HCT116 (cell line): ENCODE data around the gene SPEN. TPM values are rescaled to one million over a fixed set of nuclear protein-coding genes. Genes with fewer than 3 reads are reported as not detected.
"Not testable (repeated sequence)": the region's sequence is repeated elsewhere in the genome, so short reads cannot be mapped to it uniquely, and the experiment has no call there.

Source experiments
- ATAC-seq: fragments of 200-7000 bp; cut with Tn5 transposase; 2 replicates; pipeline ENCODE4 v1.9.1; 2020; ENCODE audit warnings: mild to moderate bottlenecking, moderate library complexity
- BruUV-seq: library from RNA; stranded (reverse); fragments of 400-500 nt; replicated peaks from 2 replicates; lab custom pipeline; 2021; lab: Mats Ljungman, UMichigan
- CTCF ChIA-PET: fragments of 300-600 bp; sonication (Branson Sonifier 250); formaldehyde crosslinking; loops from one replicate; lab custom pipeline; 2021; ENCODE audit warnings: antibody characterized with exemption; lab: Charles Lee
- POLR2A ChIA-PET: fragments of 300-600, 350-600 bp; sonication (Branson Sonifier 250); formaldehyde crosslinking; loops from one replicate; lab custom pipeline; 2021; ENCODE audit warnings: antibody characterized with exemption; lab: Charles Lee
- RAD21 ChIA-PET, 2 experiments: fragments of 300-600 bp; sonication (Branson Sonifier 250); formaldehyde crosslinking; loops; one replicate each; lab custom pipeline; 2023; ENCODE audit warnings: low total read pairs in 2 of 2; ENCODE audit not compliant: uncharacterized antibody in 2 of 2, unreplicated experiment in 2 of 2, low non-redundant PET in 1 of 2; lab: Charles Lee
- DNase-seq: peaks from one replicate; pipeline ENCODE4 v3.0.0-alpha.2; 2010; ENCODE audit warnings: low read depth, low spot score
- H2AFZ ChIP-seq: fragments of 200-600 bp; shearing (Covaris generic), sonication (generic); 2 replicates; pipeline ENCODE4 v1.6.1; 2017; ENCODE audit warnings: low read depth, mixed run types, mixed read lengths, antibody characterized with exemption, low read length; ENCODE audit not compliant: poor library complexity, severe bottlenecking
- H3K27ac ChIP-seq: 2 replicates; pipeline ENCODE4 v1.5.1; 2012; ENCODE audit warnings: low read depth, low read length
- H3K27me3 ChIP-seq: fragments of 200-600 bp; sonication (generic); 2 replicates; pipeline ENCODE4 v1.6.1; 2016; ENCODE audit warnings: mixed run types, low read length, mixed read lengths; ENCODE audit not compliant: insufficient read depth
- H3K36me3 ChIP-seq, 2 experiments: fragments of 200-500 bp in 1 of 2; fragments of 200-600 bp in 1 of 2; sonication (Bioruptor generic) in 1 of 2; sonication (generic) in 1 of 2; 2 replicates each; pipeline versions ENCODE4 v1.5.1 to v1.6.1; 2014 to 2016; ENCODE audit warnings: low read length in 2 of 2, inconsistent platforms in 1 of 2, mixed read lengths in 1 of 2, mixed run types in 1 of 2; ENCODE audit not compliant: insufficient read depth in 2 of 2, control insufficient read depth in 1 of 2
- H3K4me1 ChIP-seq, 2 experiments: fragments of 200-600 bp in 1 of 2; sonication (generic) in 1 of 2; 2 replicates each; pipeline versions ENCODE4 v1.5.1 to v1.6.1; 2012 to 2017; ENCODE audit warnings: low read length in 2 of 2, inconsistent platforms in 1 of 2, mild to moderate bottlenecking in 1 of 2, mixed read lengths in 1 of 2, mixed run types in 1 of 2, moderate library complexity in 1 of 2; ENCODE audit not compliant: insufficient read depth in 2 of 2, control insufficient read depth in 1 of 2
- H3K4me2 ChIP-seq: fragments of 200-600 bp; sonication (generic); 2 replicates; pipeline ENCODE4 v1.6.1; 2017; ENCODE audit warnings: mixed run types, low read length, mixed read lengths
- H3K4me3 ChIP-seq, 2 experiments: fragments of 200-600 bp in 1 of 2; sonication (generic) in 1 of 2; replicated peaks in 1 of 2; 2 replicates each; pipeline ENCODE4 v1.5.1; 2011 to 2016; ENCODE audit warnings: low read length in 2 of 2, control low read depth in 1 of 2, low read depth in 1 of 2, mild to moderate bottlenecking in 1 of 2, mixed read lengths in 1 of 2, mixed run types in 1 of 2
- H3K79me2 ChIP-seq: fragments of 200-600 bp; sonication (generic); 2 replicates; pipeline ENCODE4 v1.6.1; 2017; ENCODE audit warnings: mild to moderate bottlenecking, mixed run types, low read length, moderate library complexity, mixed read lengths; ENCODE audit not compliant: insufficient read depth
- H3K9ac ChIP-seq: fragments of 200-600 bp; sonication (generic); 2 replicates; pipeline ENCODE4 v1.6.1; 2016; ENCODE audit warnings: low read length, mixed read lengths
- H3K9me2 ChIP-seq: fragments of 200-600 bp; sonication (generic), shearing (Covaris generic); 2 replicates; pipeline ENCODE4 v1.6.1; 2017; ENCODE audit warnings: mixed run types, mild to moderate bottlenecking, moderate library complexity; ENCODE audit not compliant: insufficient read depth
- H3K9me3 ChIP-seq, 2 experiments: fragments of 200-500 bp in 1 of 2; fragments of 200-600 bp in 1 of 2; sonication (Bioruptor generic) in 1 of 2; sonication (generic) in 1 of 2; 2 replicates each; pipeline ENCODE4 v1.6.1; 2014 to 2017; ENCODE audit warnings: low read length in 2 of 2, mixed read lengths in 2 of 2, inconsistent platforms in 1 of 2, low read depth in 1 of 2, mild to moderate bottlenecking in 1 of 2, mixed run types in 1 of 2, moderate library complexity in 1 of 2; ENCODE audit not compliant: control insufficient read depth in 1 of 2, insufficient read depth in 1 of 2
- H4K20me1 ChIP-seq: fragments of 200-600 bp; sonication (generic), shearing (Covaris generic); 2 replicates; pipeline ENCODE4 v1.6.1; 2017; ENCODE audit warnings: mixed run types, mild to moderate bottlenecking, moderate library complexity; ENCODE audit not compliant: insufficient read depth
- CBX3 ChIP-seq: IDR thresholded peaks from 2 replicates; pipeline ENCODE4 v1.6.1; 2012; ENCODE audit warnings: low read depth
- CEBPB ChIP-seq: IDR thresholded peaks from 2 replicates; pipeline ENCODE4 v1.6.1; 2012; ENCODE audit warnings: low read depth
- ELF1 ChIP-seq: IDR thresholded peaks from 2 replicates; pipeline ENCODE4 v1.6.1; 2012; ENCODE audit warnings: low read depth, borderline replicate concordance
- JUND ChIP-seq: IDR thresholded peaks from 2 replicates; pipeline ENCODE4 v1.6.1; 2012
- POLR2A ChIP-seq: IDR thresholded peaks from 2 replicates; pipeline ENCODE4 v1.7.0; 2011; ENCODE audit warnings: borderline replicate concordance; ENCODE audit not compliant: insufficient read depth, insufficient read length; ENCODE audit errors: extremely low read depth
- SIN3A ChIP-seq: IDR thresholded peaks from 2 replicates; pipeline ENCODE4 v1.6.1; 2012; ENCODE audit warnings: low read depth
- SP1 ChIP-seq: IDR thresholded peaks from 2 replicates; pipeline ENCODE4 v1.6.1; 2012; ENCODE audit warnings: low read depth
- SRF ChIP-seq: IDR thresholded peaks from 2 replicates; pipeline ENCODE4 v1.6.1; 2012; ENCODE audit warnings: low read depth
- YY1 ChIP-seq: IDR thresholded peaks from 2 replicates; pipeline ENCODE4 v1.6.1; 2011; ENCODE audit warnings: low read length, low read depth, moderate library complexity, mild to moderate bottlenecking; ENCODE audit not compliant: insufficient replicate concordance; ENCODE audit errors: extremely low read depth
- ZBTB33 ChIP-seq: IDR thresholded peaks from 2 replicates; pipeline ENCODE4 v1.6.1; 2011; ENCODE audit warnings: mild to moderate bottlenecking, low read length, moderate library complexity; ENCODE audit not compliant: insufficient replicate concordance; ENCODE audit errors: extremely low read depth
- ZFX ChIP-seq: fragments of 450-650 bp; IDR thresholded peaks from 2 replicates; pipeline ENCODE4 v1.6.1; 2017
- ZNF274 ChIP-seq: fragments of 200-500 bp; sonication (Bioruptor generic); IDR thresholded peaks from 2 replicates; pipeline ENCODE4 v1.6.1; 2014; ENCODE audit warnings: mild to moderate bottlenecking, low read depth, low read length, inconsistent platforms
- intact Hi-C: fragments of 100-400 bp; cut with micrococcal nuclease; formaldehyde crosslinking; loops from 2 replicates; pipeline ENCODE4 v1.10.0; 2022
- total RNA-seq: library from RNA; stranded (reverse); gene quantifications from one replicate; pipeline ENCODE4 v1.2.1, GENCODE V29; 2021; ENCODE audit not compliant: unreplicated experiment
- TF ChIP-seq, protein P1 (sequence below): IDR thresholded peaks from 2 replicates; pipeline ENCODE4 v1.6.1; 2012; ENCODE audit warnings: low read depth

Gene SPEN
- total RNA-seq, 1 experiment from 2014 or later, result 58.6 TPM

DNA sequence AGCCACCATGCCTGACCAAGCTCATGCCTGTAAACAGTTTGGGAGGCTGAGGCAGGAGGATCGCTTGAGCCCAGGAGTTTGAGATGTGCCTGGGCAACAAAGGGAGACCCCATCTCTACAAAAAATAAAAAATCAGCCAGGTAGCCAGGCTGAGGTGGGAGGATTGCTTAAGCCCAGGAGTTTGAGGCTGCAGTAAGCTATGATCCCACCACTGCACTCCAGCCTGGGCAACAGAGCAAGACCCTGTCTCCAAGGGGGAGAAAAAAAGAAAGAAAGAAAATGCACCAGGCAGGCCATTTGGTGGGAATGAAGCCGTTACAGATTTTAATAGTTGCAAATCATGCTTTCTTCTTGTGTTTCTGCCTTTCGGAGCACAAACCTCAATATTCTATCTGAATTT is 66.1 kb downstream of the SPEN start:
- intact Hi-C loops, BruUV-seq, ATAC-seq, H3K9me2 ChIP-seq, H2AFZ ChIP-seq, H3K4me3 ChIP-seq, H3K27ac ChIP-seq, POLR2A ChIA-PET, DNase-seq, H3K9ac ChIP-seq, H3K27me3 ChIP-seq, H3K9me3 ChIP-seq, H3K4me2 ChIP-seq: not testable (repeated sequence)
- RAD21 ChIA-PET, result interaction anchor here in 1 of 2 experiments (0.6 kb wide), 1 partner anchor 122 kb away, joined by 3 read pairs; no protein-coding TSS in a partner anchor
- CTCF ChIA-PET, result interaction anchor here (1.8 kb wide), 1 partner anchor 122 kb away, joined by 5 read pairs; no protein-coding TSS in a partner anchor
- peaks cover 14% of the 10 kb centered on the region; the same call in 1 of the 2 replicates for H4K20me1 ChIP-seq
- H3K36me3 ChIP-seq, result peaks cover 20 to 28% of the 10 kb centered on the region in 2 experiments
- H3K79me2 ChIP-seq, result peaks cover 94% of the 10 kb centered on the region
- peaks cover 0 to 15% of the 10 kb centered on the region in 2 experiments; a peak in 2 of 4 replicates for H3K4me1 ChIP-seq

GRCh38 chr1:15915991-15916390 is 68.5 kb downstream of the SPEN start:
- BruUV-seq, result no TSS peak
- peaks cover 93% of the 10 kb centered on the region for H3K79me2 ChIP-seq
- H4K20me1 ChIP-seq, result peaks cover 18% of the 10 kb centered on the region; the same call in 1 of the 2 replicates
- ATAC-seq, result no peak
- no peaks in the 10 kb centered on the region for H3K9me2 ChIP-seq
- H3K4me1 ChIP-seq, result peaks cover 0 to 24% of the 10 kb centered on the region in 2 experiments; a peak in 2 of 4 replicates
- no peak overlapping the region for H3K4me3 ChIP-seq
- POLR2A ChIA-PET, result interaction anchor here (1.2 kb wide), 1 partner anchor 69 kb away, joined by 3 read pairs; the partner anchor contains the start of gene SPEN
- no peak for TF ChIP-seq POLR2A
- TF ChIP-seq SIN3A, result no peak
- no peak for TF ChIP-seq YY1
- no peak for TF ChIP-seq JUND
- TF ChIP-seq ZNF274, result no peak
- TF ChIP-seq, protein P1, sequence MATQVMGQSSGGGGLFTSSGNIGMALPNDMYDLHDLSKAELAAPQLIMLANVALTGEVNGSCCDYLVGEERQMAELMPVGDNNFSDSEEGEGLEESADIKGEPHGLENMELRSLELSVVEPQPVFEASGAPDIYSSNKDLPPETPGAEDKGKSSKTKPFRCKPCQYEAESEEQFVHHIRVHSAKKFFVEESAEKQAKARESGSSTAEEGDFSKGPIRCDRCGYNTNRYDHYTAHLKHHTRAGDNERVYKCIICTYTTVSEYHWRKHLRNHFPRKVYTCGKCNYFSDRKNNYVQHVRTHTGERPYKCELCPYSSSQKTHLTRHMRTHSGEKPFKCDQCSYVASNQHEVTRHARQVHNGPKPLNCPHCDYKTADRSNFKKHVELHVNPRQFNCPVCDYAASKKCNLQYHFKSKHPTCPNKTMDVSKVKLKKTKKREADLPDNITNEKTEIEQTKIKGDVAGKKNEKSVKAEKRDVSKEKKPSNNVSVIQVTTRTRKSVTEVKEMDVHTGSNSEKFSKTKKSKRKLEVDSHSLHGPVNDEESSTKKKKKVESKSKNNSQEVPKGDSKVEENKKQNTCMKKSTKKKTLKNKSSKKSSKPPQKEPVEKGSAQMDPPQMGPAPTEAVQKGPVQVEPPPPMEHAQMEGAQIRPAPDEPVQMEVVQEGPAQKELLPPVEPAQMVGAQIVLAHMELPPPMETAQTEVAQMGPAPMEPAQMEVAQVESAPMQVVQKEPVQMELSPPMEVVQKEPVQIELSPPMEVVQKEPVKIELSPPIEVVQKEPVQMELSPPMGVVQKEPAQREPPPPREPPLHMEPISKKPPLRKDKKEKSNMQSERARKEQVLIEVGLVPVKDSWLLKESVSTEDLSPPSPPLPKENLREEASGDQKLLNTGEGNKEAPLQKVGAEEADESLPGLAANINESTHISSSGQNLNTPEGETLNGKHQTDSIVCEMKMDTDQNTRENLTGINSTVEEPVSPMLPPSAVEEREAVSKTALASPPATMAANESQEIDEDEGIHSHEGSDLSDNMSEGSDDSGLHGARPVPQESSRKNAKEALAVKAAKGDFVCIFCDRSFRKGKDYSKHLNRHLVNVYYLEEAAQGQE, result no peak
- TF ChIP-seq SP1, result no peak
- no peak for TF ChIP-seq SRF
- TF ChIP-seq ELF1, result no peak
- no peak for TF ChIP-seq ZBTB33
- TF ChIP-seq CEBPB, result no peak
- no peak for TF ChIP-seq CBX3
- no peak for TF ChIP-seq ZFX
- TF ChIP-seq, all 23 proteins: peak for 0
- Histone ChIP-seq H3K27me3 (no peaks in the 10 kb centered on the region), H3K27ac (no peak overlapping the region), H3K4me2 (peak overlapping the region; percentile 38; the same call in 1 of the 2 replicates), H3K36me3 (peaks cover 22% of the 10 kb centered on the region in 2 experiments), H3K9me3 (no peaks in the 10 kb centered on the region), H2AFZ (no peak overlapping the region), H3K9ac (no peak overlapping the region)
- intact Hi-C loops, result loop anchor here (5.0 kb wide), 1 partner anchor 99 kb away; no protein-coding TSS in a partner anchor
- ChIA-PET RAD21 (no interaction called here), CTCF (no interaction called here)
- no peak for DNase-seq
